GM19193 (cell line): ENCODE measurements around the gene KCNJ6.

Source experiments
- POLR2A ChIP-seq: IDR thresholded peaks from 4 replicates; pipeline ENCODE4 v1.6.1; 2011; ENCODE audit not compliant: insufficient read depth, insufficient read length; ENCODE audit errors: extremely low read depth

KCNJ6 gene

DNA sequence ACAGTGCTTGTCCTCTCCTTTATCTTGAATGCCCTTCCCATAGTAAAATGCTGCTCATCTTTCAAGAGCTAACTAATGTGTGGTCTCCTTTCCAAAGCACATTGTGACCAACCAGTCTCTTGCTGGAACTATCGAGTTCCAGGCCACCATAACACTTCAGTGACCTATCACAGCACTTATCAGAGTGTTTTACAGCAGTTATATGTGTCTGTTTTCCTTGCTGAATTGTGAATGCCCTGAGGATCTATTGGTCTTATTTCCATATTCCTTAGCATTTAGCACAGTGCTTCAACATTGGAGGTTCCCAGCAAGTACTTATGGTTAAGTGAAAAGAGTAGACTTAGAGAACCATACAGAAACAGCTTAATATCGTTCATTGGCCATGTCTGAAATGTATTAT lies 285.4 kb downstream of the KCNJ6 start:
- TF ChIP-seq POLR2A = no peak

- TF ChIP-seq POLR2A = no peak
Observed at GRCh38 chr21:37628362-37628761, 287.9 kb downstream of the KCNJ6 start.

- no peak for TF ChIP-seq POLR2A
Observed at GRCh38 chr21:37627561-37627960, 288.7 kb downstream of the KCNJ6 start.

DNA sequence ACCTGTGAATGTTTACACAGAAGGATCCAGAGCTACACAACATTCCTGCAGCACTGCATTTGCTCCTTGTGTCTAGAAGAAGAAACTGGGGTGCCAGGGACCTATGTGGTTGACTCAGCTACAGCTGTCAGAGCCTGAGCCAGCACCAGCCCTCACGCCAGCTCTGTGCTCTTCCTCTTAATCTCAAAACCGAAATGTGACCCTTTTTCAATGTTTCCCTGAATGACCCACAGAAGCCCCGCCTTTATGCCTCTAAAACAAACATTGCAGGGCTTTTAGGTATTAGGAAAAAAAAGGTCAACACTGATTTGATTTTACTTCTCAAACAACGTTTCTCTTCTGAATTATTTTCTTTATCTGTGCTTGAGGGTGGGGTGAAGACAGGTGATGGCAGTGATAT lies 289.2 kb downstream of the KCNJ6 start:
- no peak for TF ChIP-seq POLR2A

- TF ChIP-seq POLR2A = no peak
Observed at GRCh38 chr21:37626320-37626719, 289.9 kb downstream of the KCNJ6 start.

DNA sequence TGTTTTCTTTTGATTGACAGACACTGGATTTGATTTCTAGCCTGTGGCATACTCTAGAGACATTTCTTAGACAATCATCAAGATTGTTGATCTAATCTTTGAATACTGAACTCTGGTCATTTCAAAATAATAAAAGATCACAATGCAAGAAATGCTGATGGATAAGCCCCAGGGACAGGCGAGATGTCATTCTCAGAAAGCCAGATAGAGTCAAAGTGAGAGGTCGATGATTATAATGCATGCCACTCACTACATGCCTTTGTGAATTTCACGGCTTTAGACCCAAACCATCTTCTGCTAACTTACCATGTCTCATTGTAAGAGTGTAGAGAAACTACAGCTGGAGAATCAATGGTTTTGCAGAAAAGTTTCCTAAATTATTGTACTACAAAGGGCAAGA lies 292.6 kb downstream of the KCNJ6 start:
- TF ChIP-seq POLR2A = no peak

DNA sequence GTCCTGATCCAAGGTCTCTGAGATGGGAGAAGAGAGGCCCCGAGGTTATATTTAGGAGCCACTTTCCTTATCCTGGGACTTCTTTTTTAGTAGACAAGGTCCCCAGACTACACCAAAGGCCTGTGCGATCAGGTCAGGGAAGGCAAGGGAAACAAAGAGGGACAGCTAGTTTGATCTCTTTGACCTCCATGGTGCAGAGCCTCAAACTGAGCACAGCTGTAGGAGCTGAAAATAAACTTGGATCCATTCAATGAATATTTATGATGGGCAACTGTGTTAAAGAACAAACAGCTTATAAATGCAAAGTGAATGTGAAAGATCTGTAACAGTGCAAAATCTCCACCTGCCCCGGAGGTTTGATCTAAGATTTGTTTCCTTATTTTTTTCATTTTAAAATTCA lies 293.1 kb downstream of the KCNJ6 start:
- no peak for TF ChIP-seq POLR2A

DNA sequence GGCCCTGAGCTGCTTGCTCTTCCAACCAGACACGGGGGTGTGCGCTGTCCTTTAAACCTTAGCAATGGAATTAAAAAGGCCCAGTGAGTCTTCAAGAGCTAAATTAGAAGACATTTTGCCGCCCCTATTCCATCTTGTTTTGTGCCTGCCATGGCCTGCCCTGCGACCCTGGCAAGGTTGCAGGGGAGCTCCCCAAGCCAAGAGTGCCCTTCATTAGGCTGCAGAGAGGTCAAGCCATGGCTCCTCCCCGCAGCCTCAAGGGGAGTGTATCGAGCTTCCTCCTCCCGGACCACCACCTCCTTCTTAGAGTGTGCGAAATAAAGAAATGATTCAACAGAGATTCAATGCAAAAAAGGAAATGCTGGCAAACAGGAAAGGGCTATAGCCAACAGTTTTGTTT lies 293.5 kb downstream of the KCNJ6 start:
- TF ChIP-seq POLR2A = no peak

- no peak for TF ChIP-seq POLR2A
Observed at GRCh38 chr21:37620401-37620800, 295.9 kb downstream of the KCNJ6 start.

- TF ChIP-seq POLR2A = no peak
Observed at GRCh38 chr21:37619464-37619974, 296.7 kb downstream of the KCNJ6 start.

GRCh38 chr21:37618081-37618480 lies 298.2 kb downstream of the KCNJ6 start:
- no peak for TF ChIP-seq POLR2A

DNA sequence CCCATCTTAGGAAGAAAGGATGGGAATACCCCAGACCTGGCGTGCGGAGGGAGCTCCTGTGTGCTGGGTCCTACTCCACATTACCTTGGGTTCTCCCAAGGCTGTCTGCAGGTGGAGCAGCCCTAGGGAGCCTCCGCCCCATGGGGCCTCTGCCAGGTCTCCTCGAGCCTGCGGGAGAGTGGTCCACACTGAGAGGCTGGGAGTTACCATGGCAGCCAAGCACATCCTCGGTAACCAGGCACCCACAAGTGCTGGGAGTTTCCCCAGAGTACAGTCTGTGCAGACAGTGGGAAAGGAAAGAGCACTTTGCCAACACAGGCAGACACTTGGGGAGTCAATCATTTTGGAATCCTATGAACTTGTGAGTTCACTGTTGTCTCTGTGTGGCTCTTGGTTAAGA lies 300.3 kb downstream of the KCNJ6 start:
- no peak for TF ChIP-seq POLR2A

DNA sequence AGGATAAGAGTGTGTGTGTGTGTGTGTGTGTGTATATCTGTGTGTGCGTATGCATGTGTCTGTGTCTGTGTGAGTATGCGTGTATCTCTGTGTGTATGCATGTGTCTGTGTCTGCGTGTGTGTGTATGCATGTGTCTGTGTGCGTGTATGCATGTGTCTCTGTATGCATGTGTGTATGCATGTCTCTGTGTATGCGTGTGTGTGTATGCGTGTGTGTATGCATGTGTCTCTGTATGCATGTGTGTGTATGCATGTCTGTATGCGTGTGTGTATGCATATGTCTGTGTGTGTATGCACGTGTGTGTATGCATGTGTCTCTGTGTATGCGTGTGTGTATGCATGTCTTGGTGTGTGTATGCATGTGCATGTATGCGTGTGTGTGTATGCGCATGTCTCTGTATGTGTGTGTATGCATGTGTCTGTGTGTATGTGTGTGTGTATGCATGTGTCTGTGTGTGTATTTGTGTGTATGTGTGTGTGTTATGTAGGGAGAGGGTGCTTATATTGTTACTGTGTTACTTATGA lies 301.8 kb downstream of the KCNJ6 start:
- no peak for TF ChIP-seq POLR2A

DNA sequence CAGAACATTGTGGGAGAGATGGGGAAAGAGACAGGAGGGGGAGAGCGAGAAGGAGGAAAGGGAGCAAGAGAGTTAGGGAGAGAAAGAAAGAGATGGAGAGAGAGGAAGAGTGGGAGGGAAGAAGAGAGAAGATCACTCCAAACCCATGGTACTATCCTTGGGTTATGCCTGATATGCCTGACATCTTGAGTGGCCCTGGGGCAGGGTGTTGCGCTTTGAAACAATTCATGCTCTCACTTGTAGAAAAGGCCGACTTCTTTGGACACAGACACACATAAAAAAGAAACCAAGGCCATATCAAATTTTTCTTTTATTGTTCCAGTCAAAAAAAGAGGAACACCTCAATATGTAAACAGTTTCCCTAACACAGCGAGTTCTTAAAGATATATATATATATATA lies 309.2 kb downstream of the KCNJ6 start:
- no peak for TF ChIP-seq POLR2A

- no peak for TF ChIP-seq POLR2A
Observed at GRCh38 chr21:37606549-37606948, 309.7 kb downstream of the KCNJ6 start.

DNA sequence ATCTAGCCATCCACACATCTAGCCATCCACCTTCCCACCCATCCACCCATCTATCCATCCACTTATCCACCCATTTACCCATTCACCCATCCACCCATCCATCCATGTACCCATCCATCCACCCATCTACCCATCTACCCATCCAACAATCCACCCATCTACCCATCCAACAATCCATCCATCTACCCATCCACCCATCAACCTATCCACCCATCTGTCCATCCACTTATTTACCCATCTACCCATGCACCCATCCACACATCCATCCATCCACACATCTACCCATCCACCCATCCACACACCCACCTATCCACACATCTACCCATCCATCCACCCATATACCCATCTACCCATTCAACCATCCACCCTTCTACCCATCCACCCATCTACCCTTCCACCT lies 311.3 kb downstream of the KCNJ6 start:
- no peak for TF ChIP-seq POLR2A

DNA sequence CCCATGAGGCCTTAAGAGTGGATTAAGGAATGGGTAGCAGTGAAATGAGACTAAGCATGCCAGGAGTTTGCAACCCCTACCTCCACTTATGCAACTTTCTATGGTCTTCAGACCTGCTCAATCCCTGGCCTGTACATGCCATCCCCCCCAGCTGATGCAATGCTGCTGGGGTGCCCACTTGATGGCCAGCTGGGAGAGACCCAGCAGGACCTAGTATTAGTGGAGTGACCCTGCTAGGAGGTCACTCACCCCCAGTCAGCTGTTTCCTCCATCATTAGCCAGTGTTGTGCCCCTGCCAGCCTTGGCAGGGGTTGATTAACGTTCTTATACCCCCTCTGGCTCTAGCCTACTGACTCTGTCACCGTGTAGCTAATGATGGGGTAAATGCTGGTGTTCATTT lies 313.1 kb downstream of the KCNJ6 start:
- TF ChIP-seq POLR2A = no peak
